HEK293 (cell line): ENCODE data around the gene GUK1.

Source experiments
- CTCF ChIA-PET: fragments of 350-600 bp; formaldehyde crosslinking; extraction: SDS; loops from one replicate; lab custom pipeline; 2021; ENCODE audit warnings: antibody characterized with exemption; lab: Yijun Ruan, JAX
- POLR2A ChIA-PET: fragments of 300-600 bp; formaldehyde crosslinking; extraction: SDS; loops from one replicate; lab custom pipeline; 2020; ENCODE audit warnings: antibody characterized with exemption, inconsistent platforms; lab: Yijun Ruan, JAX
- H3K27ac ChIP-seq: fragments of 200-500 bp; sonication (Bioruptor generic); 2 replicates; pipeline ENCODE4 v1.5.1; 2014; ENCODE audit warnings: low read depth, low read length, control low read depth, inconsistent platforms; ENCODE audit errors: extremely low read depth
- H3K36me3 ChIP-seq, 2 experiments: fragments of 200-500 bp in 1 of 2; sonication (Bioruptor generic) in 1 of 2; 1 replicate in 1 of 2; 2 replicates in 1 of 2; pipeline ENCODE4 v1.5.1; 2014 to 2017; ENCODE audit warnings: inconsistent platforms in 2 of 2, low read length in 2 of 2; ENCODE audit not compliant: control insufficient read depth in 2 of 2, insufficient read depth in 1 of 2
- H3K4me1 ChIP-seq: fragments of 200-500 bp; sonication (Bioruptor generic); 2 replicates; pipeline ENCODE4 v1.5.1; 2014; ENCODE audit warnings: mild to moderate bottlenecking, low read length, inconsistent platforms; ENCODE audit not compliant: control insufficient read depth, insufficient read depth
- H3K4me3 ChIP-seq: 2 replicates; pipeline ENCODE4 v1.5.1; 2011; ENCODE audit warnings: low read depth, mild to moderate bottlenecking, control low read depth, low read length, moderate library complexity
- H3K9me3 ChIP-seq: fragments of 200-500 bp; sonication (Bioruptor generic); 2 replicates; pipeline ENCODE4 v1.5.1; 2014; ENCODE audit warnings: low read depth, low read length, inconsistent platforms; ENCODE audit not compliant: control insufficient read depth, insufficient read depth
- EGR2 ChIP-seq: fragments of 450-650 bp; formaldehyde crosslinking; IDR thresholded peaks from 2 replicates; pipeline ENCODE4 v1.5.1; 2016; ENCODE audit warnings: low read depth, missing biosample characterization, missing genetic modification characterization
- KLF16 ChIP-seq: fragments of 450-650 bp; formaldehyde crosslinking; IDR thresholded peaks from 2 replicates; pipeline ENCODE4 v1.5.1; 2017; ENCODE audit warnings: missing biosample characterization, missing genetic modification characterization
- MYNN ChIP-seq: fragments of 450-650 bp; formaldehyde crosslinking; IDR thresholded peaks from 2 replicates; pipeline ENCODE4 v1.5.1; 2016; ENCODE audit warnings: missing biosample characterization, missing genetic modification characterization, borderline replicate concordance
- PRDM4 ChIP-seq: fragments of 450-650 bp; formaldehyde crosslinking; IDR thresholded peaks from 2 replicates; pipeline ENCODE4 v1.5.1; 2017; ENCODE audit warnings: missing biosample characterization, missing genetic modification characterization
- ZNF16 ChIP-seq: fragments of 450-650 bp; formaldehyde crosslinking; IDR thresholded peaks from 2 replicates; pipeline ENCODE4 v1.5.1; 2016; ENCODE audit warnings: low read depth, missing biosample characterization, missing genetic modification characterization
- ZNF169 ChIP-seq: fragments of 450-650 bp; formaldehyde crosslinking; IDR thresholded peaks from 2 replicates; pipeline ENCODE4 v1.5.1; 2016; ENCODE audit warnings: missing biosample characterization, missing genetic modification characterization
- ZNF19 ChIP-seq: fragments of 450-650 bp; formaldehyde crosslinking; IDR thresholded peaks from 2 replicates; pipeline ENCODE4; 2016; ENCODE audit warnings: missing biosample characterization, missing genetic modification characterization, low read depth
- ZNF202 ChIP-seq: fragments of 450-650 bp; formaldehyde crosslinking; IDR thresholded peaks from 2 replicates; pipeline ENCODE4 v1.5.1; 2016; ENCODE audit warnings: missing biosample characterization, missing genetic modification characterization, borderline replicate concordance
- ZNF274 ChIP-seq, 2 experiments: fragments of 200-500 bp in 1 of 2; fragments of 450-650 bp in 1 of 2; sonication (Bioruptor generic) in 1 of 2; formaldehyde crosslinking in 1 of 2; IDR thresholded peaks; 2 replicates each; pipeline versions ENCODE4 v1.5.1 to v1.6.1; 2014 to 2016; ENCODE audit warnings: borderline replicate concordance in 1 of 2, inconsistent platforms in 1 of 2, low read length in 1 of 2, missing biosample characterization in 1 of 2, missing genetic modification characterization in 1 of 2
- ZNF426 ChIP-seq: fragments of 450-650 bp; formaldehyde crosslinking; IDR thresholded peaks from 2 replicates; pipeline ENCODE4 v1.5.1; 2017; ENCODE audit warnings: missing biosample characterization, missing genetic modification characterization, mild to moderate bottlenecking, inconsistent platforms, moderate library complexity
- ZNF433 ChIP-seq: fragments of 450-650 bp; formaldehyde crosslinking; IDR thresholded peaks from 2 replicates; pipeline ENCODE4 v1.5.1; 2016; ENCODE audit warnings: missing biosample characterization, missing genetic modification characterization, low read depth
- ZNF521 ChIP-seq: fragments of 450-650 bp; formaldehyde crosslinking; IDR thresholded peaks from 2 replicates; pipeline ENCODE4 v1.5.1; 2017; ENCODE audit warnings: missing biosample characterization, mild to moderate bottlenecking, missing genetic modification characterization
- ZNF549 ChIP-seq: fragments of 450-650 bp; IDR thresholded peaks from 2 replicates; pipeline ENCODE4 v1.5.1; 2018; ENCODE audit warnings: missing biosample characterization, missing genetic modification characterization, mild to moderate bottlenecking, inconsistent platforms, moderate library complexity
- ZNF596 ChIP-seq: fragments of 450-650 bp; IDR thresholded peaks from 2 replicates; pipeline ENCODE4 v1.5.0; 2018; ENCODE audit warnings: missing biosample characterization, mild to moderate bottlenecking, missing genetic modification characterization, moderate library complexity
- ZNF654 ChIP-seq: fragments of 450-650 bp; formaldehyde crosslinking; IDR thresholded peaks from 2 replicates; pipeline ENCODE4 v1.5.1; 2016; ENCODE audit warnings: low read depth, missing biosample characterization, missing genetic modification characterization
- ZNF785 ChIP-seq: fragments of 450-650 bp; formaldehyde crosslinking; IDR thresholded peaks from 2 replicates; pipeline ENCODE4 v1.5.1; 2016; ENCODE audit warnings: missing biosample characterization, missing genetic modification characterization
- ZNF792 ChIP-seq: fragments of 450-650 bp; formaldehyde crosslinking; IDR thresholded peaks from 2 replicates; pipeline ENCODE4 v1.5.1; 2016; ENCODE audit warnings: missing biosample characterization, missing genetic modification characterization
- ZSCAN23 ChIP-seq: fragments of 450-650 bp; formaldehyde crosslinking; IDR thresholded peaks from 2 replicates; pipeline ENCODE4 v1.5.1; 2016; ENCODE audit warnings: missing biosample characterization, missing genetic modification characterization
- TF ChIP-seq, protein P1 (sequence below): fragments of 450-650 bp; formaldehyde crosslinking; IDR thresholded peaks from 2 replicates; pipeline ENCODE4 v1.5.1; 2016; ENCODE audit warnings: missing biosample characterization, missing genetic modification characterization, borderline replicate concordance
- TF ChIP-seq, protein P2 (sequence below): fragments of 450-650 bp; formaldehyde crosslinking; conservative IDR thresholded peaks from 2 replicates; pipeline ENCODE4 v1.5.1; 2016; ENCODE audit warnings: low read depth, missing biosample characterization, missing genetic modification characterization

The GUK1 gene

GRCh38 chr1:228090613-228091081, 49.4 kb upstream of the GUK1 start:
- no peak overlapping the region for H3K27ac ChIP-seq
- peaks cover 3 to 87% of the 10 kb centered on the region in 2 experiments; a peak in 2 of 3 replicates for H3K36me3 ChIP-seq
- no peak overlapping the region for H3K4me3 ChIP-seq
- ChIA-PET CTCF (interaction anchor here (0.7 to 2.4 kb wide), 3 partner anchors 11 to 92 kb away, joined by 3 to 8 read pairs (median 4); no protein-coding TSS in a partner anchor), POLR2A (interaction anchor here (1.1 to 2.8 kb wide), 5 partner anchors 8 to 143 kb away, joined by 3 to 11 read pairs (median 4); partner anchors contain the start of genes ARF1 and WNT9A)
- H3K4me1 ChIP-seq = peaks cover 31% of the 10 kb centered on the region
- H3K9me3 ChIP-seq = no peaks in the 10 kb centered on the region
- no peak for TF ChIP-seq KLF16 (tag by site-specific recombination)
- no peak for TF ChIP-seq ZNF169 (tag by site-specific recombination)
- no peak for TF ChIP-seq ZNF521
- no peak for TF ChIP-seq ZNF202 (tag by site-specific recombination)
- no peak for TF ChIP-seq PRDM4 (tag by site-specific recombination)
- no peak for TF ChIP-seq ZNF596 (tag by site-specific recombination)
- TF ChIP-seq, protein P1, sequence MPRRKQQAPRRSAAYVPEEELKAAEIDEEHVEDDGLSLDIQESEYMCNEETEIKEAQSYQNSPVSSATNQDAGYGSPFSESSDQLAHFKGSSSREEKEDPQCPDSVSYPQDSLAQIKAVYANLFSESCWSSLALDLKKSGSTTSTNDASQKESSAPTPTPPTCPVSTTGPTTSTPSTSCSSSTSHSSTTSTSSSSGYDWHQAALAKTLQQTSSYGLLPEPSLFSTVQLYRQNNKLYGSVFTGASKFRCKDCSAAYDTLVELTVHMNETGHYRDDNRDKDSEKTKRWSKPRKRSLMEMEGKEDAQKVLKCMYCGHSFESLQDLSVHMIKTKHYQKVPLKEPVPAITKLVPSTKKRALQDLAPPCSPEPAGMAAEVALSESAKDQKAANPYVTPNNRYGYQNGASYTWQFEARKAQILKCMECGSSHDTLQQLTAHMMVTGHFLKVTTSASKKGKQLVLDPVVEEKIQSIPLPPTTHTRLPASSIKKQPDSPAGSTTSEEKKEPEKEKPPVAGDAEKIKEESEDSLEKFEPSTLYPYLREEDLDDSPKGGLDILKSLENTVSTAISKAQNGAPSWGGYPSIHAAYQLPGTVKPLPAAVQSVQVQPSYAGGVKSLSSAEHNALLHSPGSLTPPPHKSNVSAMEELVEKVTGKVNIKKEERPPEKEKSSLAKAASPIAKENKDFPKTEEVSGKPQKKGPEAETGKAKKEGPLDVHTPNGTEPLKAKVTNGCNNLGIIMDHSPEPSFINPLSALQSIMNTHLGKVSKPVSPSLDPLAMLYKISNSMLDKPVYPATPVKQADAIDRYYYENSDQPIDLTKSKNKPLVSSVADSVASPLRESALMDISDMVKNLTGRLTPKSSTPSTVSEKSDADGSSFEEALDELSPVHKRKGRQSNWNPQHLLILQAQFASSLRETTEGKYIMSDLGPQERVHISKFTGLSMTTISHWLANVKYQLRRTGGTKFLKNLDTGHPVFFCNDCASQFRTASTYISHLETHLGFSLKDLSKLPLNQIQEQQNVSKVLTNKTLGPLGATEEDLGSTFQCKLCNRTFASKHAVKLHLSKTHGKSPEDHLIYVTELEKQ (tag by site-specific recombination) = no peak
- TF ChIP-seq ZNF274 (IDR thresholded peaks at IDR 0.05; ENCODE audit: low read length) = no peak
- TF ChIP-seq ZNF274 (tag by site-specific recombination; IDR thresholded peaks at IDR 0.05; ENCODE audit: borderline replicate concordance) = no peak
- no peak for TF ChIP-seq ZNF785
- TF ChIP-seq MYNN (tag by site-specific recombination) = no peak
- TF ChIP-seq ZSCAN23 (tag by site-specific recombination) = no peak
- no peak for TF ChIP-seq ZNF433 (tag by site-specific recombination)
- TF ChIP-seq, protein P2, sequence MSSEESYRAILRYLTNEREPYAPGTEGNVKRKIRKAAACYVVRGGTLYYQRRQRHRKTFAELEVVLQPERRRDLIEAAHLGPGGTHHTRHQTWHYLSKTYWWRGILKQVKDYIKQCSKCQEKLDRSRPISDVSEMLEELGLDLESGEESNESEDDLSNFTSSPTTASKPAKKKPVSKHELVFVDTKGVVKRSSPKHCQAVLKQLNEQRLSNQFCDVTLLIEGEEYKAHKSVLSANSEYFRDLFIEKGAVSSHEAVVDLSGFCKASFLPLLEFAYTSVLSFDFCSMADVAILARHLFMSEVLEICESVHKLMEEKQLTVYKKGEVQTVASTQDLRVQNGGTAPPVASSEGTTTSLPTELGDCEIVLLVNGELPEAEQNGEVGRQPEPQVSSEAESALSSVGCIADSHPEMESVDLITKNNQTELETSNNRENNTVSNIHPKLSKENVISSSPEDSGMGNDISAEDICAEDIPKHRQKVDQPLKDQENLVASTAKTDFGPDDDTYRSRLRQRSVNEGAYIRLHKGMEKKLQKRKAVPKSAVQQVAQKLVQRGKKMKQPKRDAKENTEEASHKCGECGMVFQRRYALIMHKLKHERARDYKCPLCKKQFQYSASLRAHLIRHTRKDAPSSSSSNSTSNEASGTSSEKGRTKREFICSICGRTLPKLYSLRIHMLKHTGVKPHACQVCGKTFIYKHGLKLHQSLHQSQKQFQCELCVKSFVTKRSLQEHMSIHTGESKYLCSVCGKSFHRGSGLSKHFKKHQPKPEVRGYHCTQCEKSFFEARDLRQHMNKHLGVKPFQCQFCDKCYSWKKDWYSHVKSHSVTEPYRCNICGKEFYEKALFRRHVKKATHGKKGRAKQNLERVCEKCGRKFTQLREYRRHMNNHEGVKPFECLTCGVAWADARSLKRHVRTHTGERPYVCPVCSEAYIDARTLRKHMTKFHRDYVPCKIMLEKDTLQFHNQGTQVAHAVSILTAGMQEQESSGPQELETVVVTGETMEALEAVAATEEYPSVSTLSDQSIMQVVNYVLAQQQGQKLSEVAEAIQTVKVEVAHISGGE (tag by site-specific recombination) = no peak
- TF ChIP-seq ZNF549 = no peak
- no peak for TF ChIP-seq ZNF426 (tag by site-specific recombination)
- no peak for TF ChIP-seq ZNF16 (tag by site-specific recombination)
- no peak for TF ChIP-seq ZNF654 (tag by site-specific recombination)
- no peak for TF ChIP-seq EGR2 (tag by site-specific recombination)
- no peak for TF ChIP-seq ZNF19 (tag by site-specific recombination)
- TF ChIP-seq ZNF792 (tag by site-specific recombination) = no peak
